Lower lobe of right lung (tissue), 2 donors: Measurements from ENCODE around the gene XPA. TPM values are rescaled to one million over a fixed set of nuclear protein-coding genes. Genes with fewer than 3 reads are reported as not detected.

Experiments
- ATAC-seq, 2 donors: fragments of 200-7000 bp; cut with Tn5 transposase; one replicate each; pipeline ENCODE4 v1.9.1; 2020 to 2022; ENCODE audit warnings: mild to moderate bottlenecking in 2 of 2, moderate library complexity in 2 of 2
- DNase-seq: peaks from one replicate; pipeline ENCODE4 v3.0.0-alpha.2; 2020
- H3K27ac ChIP-seq: fragments of 200-600 bp; one replicate; pipeline ENCODE4 v1.8.0; 2022
- H3K27me3 ChIP-seq: fragments of 200-600 bp; one replicate; pipeline ENCODE4 v1.8.0; 2022; ENCODE audit warnings: low read depth
- H3K36me3 ChIP-seq: fragments of 200-600 bp; one replicate; pipeline ENCODE4 v1.8.0; 2022; ENCODE audit warnings: mild to moderate bottlenecking
- H3K4me1 ChIP-seq: fragments of 200-600 bp; one replicate; pipeline ENCODE4 v1.8.0; 2022
- H3K4me3 ChIP-seq: fragments of 200-600 bp; one replicate; pipeline ENCODE4 v1.8.0; 2022; ENCODE audit warnings: mild to moderate bottlenecking
- H3K9me3 ChIP-seq: fragments of 200-600 bp; one replicate; pipeline ENCODE4 v1.8.0; 2022
- CTCF ChIP-seq: fragments of 200-600 bp; IDR thresholded peaks from one replicate; pipeline ENCODE4 v1.8.0; 2022; ENCODE audit warnings: antibody characterized with exemption, mild to moderate bottlenecking
- intact Hi-C: fragments of 100-400 bp; cut with DNase I; formaldehyde crosslinking; loops from one replicate; pipeline ENCODE4 v1.11.0; 2022
- total RNA-seq: library from RNA; stranded (reverse); fragmentation: NEBNext Ultra II Directional; extraction: Animal tissue kit (Norgen Biotek cat#: 25700); gene quantifications from one replicate; pipeline ENCODE4 v1.2.1, GENCODE V29; 2021
- donor health status: DM: no; HTN: yes; CAD: no; lungs with severe emphysema.

The XPA gene
- total RNA-seq, 1 donor from 2014 or later, result 11.3 TPM

GRCh38 chr9:97740848-97741821, 44.0 kb upstream of the XPA start:
- H3K27ac ChIP-seq, result no peak overlapping the region
- peaks cover 12% of the 10 kb centered on the region for H3K4me1 ChIP-seq
- intact Hi-C loops, result no loop called here
- H3K27me3 ChIP-seq, result peaks cover 47% of the 10 kb centered on the region
- peak overlapping the region; percentile 44 for H3K4me3 ChIP-seq
- H3K9me3 ChIP-seq, result peaks cover 4% of the 10 kb centered on the region
- ATAC-seq (peak; percentile 85 to 91), DNase-seq (peak; percentile 69)
- TF ChIP-seq CTCF, result no peak
- H3K36me3 ChIP-seq, result no peaks in the 10 kb centered on the region

GRCh38 chr9:97737429-97737828, 40.3 kb upstream of the XPA start:
- Histone ChIP-seq H3K4me3 (no peak overlapping the region), H3K27me3 (peaks cover 42% of the 10 kb centered on the region), H3K4me1 (peaks cover 12% of the 10 kb centered on the region), H3K27ac (no peak overlapping the region), H3K36me3 (no peaks in the 10 kb centered on the region), H3K9me3 (peaks cover under 1% of the 10 kb centered on the region)
- no peak for TF ChIP-seq CTCF
- no peak for DNase-seq
- no peak for ATAC-seq
- intact Hi-C loops, result no loop called here

GRCh38 chr9:97735070-97735600, 38.0 kb upstream of the XPA start:
- H3K27me3 ChIP-seq, result peaks cover 27% of the 10 kb centered on the region
- DNase-seq, result no peak

GRCh38 chr9:97726716-97727115, 29.6 kb upstream of the XPA start:
- intact Hi-C loops, result no loop called here
- Histone ChIP-seq H3K9me3 (no peaks in the 10 kb centered on the region), H3K4me3 (no peak overlapping the region), H3K27me3 (no peaks in the 10 kb centered on the region), H3K4me1 (no peaks in the 10 kb centered on the region), H3K27ac (no peak overlapping the region), H3K36me3 (no peaks in the 10 kb centered on the region)
- no peak for DNase-seq
- no peak for TF ChIP-seq CTCF
- no peak for ATAC-seq

More at GRCh38 chr9:97735070-97735600, 38.0 kb upstream of the XPA start:
- Histone ChIP-seq H3K4me3 (no peak overlapping the region), H3K27ac (no peak overlapping the region), H3K4me1 (no peaks in the 10 kb centered on the region), H3K36me3 (no peaks in the 10 kb centered on the region), H3K9me3 (no peaks in the 10 kb centered on the region)
- ATAC-seq, result no peak
- intact Hi-C loops, result no loop called here
- no peak for TF ChIP-seq CTCF

GRCh38 chr9:97723819-97724218, 26.7 kb upstream of the XPA start:
- no peaks in the 10 kb centered on the region for H3K4me1 ChIP-seq
- H3K9me3 ChIP-seq, result no peaks in the 10 kb centered on the region
- intact Hi-C loops, result no loop called here
- H3K36me3 ChIP-seq, result no peaks in the 10 kb centered on the region
- TF ChIP-seq CTCF, result no peak
- H3K27ac ChIP-seq, result no peak overlapping the region
- no peaks in the 10 kb centered on the region for H3K27me3 ChIP-seq
- DNase-seq (no peak), ATAC-seq (no peak)
- H3K4me3 ChIP-seq, result no peak overlapping the region
